GM12872 (cell line): ENCODE measurements around the gene ASIC1.

Source experiments
- CTCF ChIP-seq: IDR thresholded peaks from 3 replicates; pipeline ENCODE4 v1.5.1; 2011; ENCODE audit warnings: low read depth, mild to moderate bottlenecking, low read length, moderate library complexity; ENCODE audit not compliant: insufficient read depth

The ASIC1 gene

DNA sequence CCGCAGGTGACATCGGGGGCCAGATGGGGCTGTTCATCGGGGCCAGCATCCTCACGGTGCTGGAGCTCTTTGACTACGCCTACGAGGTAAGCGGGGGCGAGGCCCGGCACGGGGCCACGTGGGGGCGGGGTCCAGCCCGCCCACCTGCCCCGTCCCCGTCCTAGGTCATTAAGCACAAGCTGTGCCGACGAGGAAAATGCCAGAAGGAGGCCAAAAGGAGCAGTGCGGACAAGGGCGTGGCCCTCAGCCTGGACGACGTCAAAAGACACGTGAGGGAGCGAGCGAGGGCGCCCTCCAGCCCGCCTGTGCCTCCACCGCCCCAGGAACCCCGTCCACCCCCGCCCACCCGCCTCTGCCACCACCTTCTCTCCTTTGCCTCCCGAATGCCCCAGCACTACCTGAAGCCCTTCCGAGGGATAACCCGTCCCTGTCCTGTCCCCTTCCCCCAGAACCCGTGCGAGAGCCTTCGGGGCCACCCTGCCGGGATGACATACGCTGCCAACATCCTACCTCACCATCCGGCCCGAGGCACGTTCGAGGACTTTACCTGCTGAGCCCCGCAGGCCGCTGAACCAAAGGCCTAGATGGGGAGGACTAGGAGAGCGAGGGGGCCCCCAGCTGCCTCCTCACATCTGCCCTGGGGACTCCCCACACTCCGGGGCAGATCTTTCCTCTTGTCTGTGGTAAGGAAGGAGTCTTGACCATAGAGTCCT lies 23.9 kb downstream of the ASIC1 start:
- no peak for TF ChIP-seq CTCF

- TF ChIP-seq CTCF: no peak
These were observed 25.2 kb downstream of the ASIC1 start for GRCh38 chr12:50082644-50083043.

DNA sequence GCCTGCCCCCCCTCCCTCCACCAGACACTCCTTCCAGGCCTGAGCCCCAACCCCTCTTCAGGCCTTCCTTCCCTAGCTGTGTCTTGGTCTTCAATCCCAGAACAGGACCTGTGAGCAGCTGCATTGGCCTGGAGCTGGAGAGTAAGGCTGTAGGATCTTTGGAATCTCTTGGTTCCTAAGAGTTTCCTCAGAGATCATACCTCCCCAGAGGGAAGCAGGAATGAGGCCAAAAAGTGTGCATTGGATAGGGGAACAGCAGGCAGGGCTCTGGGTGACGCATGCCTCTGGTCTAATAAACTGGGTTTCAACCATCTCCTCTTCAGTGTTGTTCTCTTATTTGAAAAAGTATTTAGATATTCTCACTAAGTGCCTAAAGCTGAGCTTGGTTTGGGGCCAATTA lies 25.9 kb downstream of the ASIC1 start:
- TF ChIP-seq CTCF: no peak

DNA sequence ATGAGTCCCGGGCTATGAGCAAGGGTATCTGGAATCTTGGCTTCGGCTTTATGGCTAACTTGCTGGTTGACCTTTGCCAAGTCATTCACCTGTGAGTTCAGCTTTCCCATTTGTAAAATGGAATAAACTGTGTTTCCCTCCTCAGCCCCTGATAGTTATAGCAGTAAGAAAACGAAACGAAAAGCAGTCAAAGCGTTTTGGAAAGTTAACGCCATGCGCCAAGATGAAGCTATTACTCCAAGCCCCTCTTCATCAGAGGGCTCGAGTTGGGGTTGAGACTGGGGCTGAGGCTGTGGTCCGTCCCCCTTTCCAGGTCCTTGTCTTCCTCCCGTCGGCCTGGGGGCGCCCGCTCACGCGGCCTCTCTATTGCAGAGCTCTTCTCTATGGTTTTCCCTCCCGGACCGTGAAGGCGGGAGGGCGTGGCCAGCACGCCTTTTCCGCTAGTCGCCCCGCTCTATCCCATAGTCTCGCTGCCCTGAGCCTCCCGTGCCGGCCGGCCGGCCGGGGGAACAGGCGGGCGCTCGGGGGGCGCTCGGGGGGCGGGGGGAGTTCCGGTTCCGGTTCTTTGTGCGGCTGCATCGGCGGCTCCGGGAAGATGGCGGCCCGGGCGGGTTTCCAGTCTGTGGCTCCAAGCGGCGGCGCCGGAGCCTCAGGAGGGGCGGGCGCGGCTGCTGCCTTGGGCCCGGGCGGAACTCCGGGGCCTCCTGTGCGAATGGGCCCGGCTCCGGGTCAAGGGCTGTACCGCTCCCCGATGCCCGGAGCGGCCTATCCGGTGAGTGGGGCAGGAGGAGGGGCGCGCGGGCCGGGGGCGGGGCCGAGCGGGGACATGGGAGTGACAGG lies 27.6 kb downstream of the ASIC1 start, which contains the start of gene SMARCD1:
Gene SMARCD1, plus strand, starts transcription at position 568 of the 840 bp plus-strand sequence. Its CDS starts 28 bp downstream, at position 596.
- peak; percentile 76 for TF ChIP-seq CTCF

DNA sequence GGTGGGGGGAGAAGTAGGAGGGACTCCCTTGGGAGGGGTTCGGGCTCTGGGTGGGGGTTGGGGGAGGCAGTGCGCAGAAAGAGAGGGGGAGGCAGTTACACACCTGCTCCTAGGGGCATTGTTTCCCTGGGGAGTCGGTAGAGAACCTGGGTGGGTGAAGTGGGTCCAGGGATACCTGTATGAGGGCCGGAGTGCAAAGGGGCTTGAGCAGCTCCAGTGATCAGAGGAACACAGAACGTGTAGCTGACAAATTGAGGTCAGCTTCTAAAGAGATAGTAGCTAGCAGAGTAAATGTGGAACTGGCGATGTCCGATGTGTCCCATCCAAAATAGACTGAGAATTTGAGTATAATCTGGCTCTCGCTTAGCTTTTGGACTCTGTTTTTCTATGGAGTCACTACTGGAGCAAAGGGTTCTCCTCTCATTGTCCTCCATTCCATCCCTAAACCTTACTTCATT lies 28.2 kb downstream of the ASIC1 start:
- no peak for TF ChIP-seq CTCF

DNA sequence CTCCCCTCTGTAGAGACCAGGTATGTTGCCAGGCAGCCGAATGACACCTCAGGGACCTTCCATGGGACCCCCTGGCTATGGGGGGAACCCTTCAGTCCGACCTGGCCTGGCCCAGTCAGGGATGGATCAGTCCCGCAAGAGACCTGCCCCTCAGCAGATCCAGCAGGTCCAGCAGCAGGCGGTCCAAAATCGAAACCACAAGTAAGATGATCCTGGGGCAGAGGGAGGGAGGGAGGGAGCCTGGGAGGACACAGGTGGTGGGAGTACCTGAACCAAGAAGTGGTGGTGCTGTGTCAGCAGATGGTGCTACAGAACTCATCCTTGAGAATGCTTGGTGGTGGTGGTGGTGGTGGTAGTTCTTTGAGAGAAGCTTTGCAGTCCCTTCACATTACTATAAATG lies 28.8 kb downstream of the ASIC1 start:
- TF ChIP-seq CTCF: no peak

DNA sequence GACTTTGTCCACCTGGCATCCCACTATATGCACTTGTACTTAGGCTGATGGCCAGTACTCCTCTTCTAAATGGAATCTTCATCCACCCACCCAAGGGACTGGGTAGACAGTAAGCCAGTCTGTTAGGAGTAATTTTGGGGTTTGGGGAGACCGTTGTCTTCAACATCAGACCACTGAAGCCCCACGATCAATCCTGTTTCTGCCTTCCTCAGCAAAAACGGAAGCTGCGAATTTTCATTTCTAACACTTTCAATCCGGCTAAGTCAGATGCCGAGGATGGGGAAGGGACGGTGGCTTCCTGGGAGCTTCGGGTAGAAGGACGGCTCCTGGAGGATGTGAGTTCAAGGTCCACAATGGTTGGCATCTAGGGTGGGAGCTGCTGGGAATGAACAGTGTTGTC lies 29.8 kb downstream of the ASIC1 start:
- TF ChIP-seq CTCF: no peak
